Kidney (tissue), 14 donors: ENCODE data around the gene OXSR1. TPM values are rescaled to one million over a fixed set of nuclear protein-coding genes. Genes with fewer than 3 reads are reported as not detected.

Experiments
- DNase-seq, 5 donors: peaks; one replicate each; pipeline ENCODE4 v3.0.0-alpha.2; 2013 to 2020
- FAIRE-seq: peaks from 2 replicates; lab custom pipeline; 2012; peaks lifted over from hg19 to GRCh38; lab: Jason Lieb, UNC
- H3K27ac ChIP-seq, 2 donors: one replicate each; pipeline ENCODE4 v1.7.0; 2013; ENCODE audit warnings: low read depth in 2 of 2, low read length in 2 of 2, inconsistent platforms in 1 of 2
- H3K27me3 ChIP-seq: one replicate; pipeline ENCODE4 v1.7.1; 2013; ENCODE audit warnings: low read length, inconsistent platforms; ENCODE audit not compliant: control insufficient read depth, insufficient read depth
- H3K36me3 ChIP-seq, 3 donors: one replicate each; pipeline versions ENCODE4 v1.7.0 to v1.7.1; 2013; ENCODE audit warnings: low read length in 3 of 3, control low read depth in 1 of 3, inconsistent platforms in 1 of 3; ENCODE audit not compliant: insufficient read depth in 3 of 3, control insufficient read depth in 2 of 3
- H3K4me1 ChIP-seq, 3 donors: one replicate each; pipeline versions ENCODE4 v1.7.0 to v1.7.1; 2013; ENCODE audit warnings: low read length in 3 of 3, inconsistent platforms in 1 of 3, low read depth in 1 of 3; ENCODE audit not compliant: control insufficient read depth in 2 of 3, insufficient read depth in 2 of 3
- H3K4me3 ChIP-seq, 3 donors: one replicate each; pipeline versions ENCODE4 v1.7.0 to v1.8.1; 2013; ENCODE audit warnings: low read length in 3 of 3, control low read depth in 1 of 3, inconsistent platforms in 1 of 3
- H3K9ac ChIP-seq, 3 donors: one replicate each; pipeline versions ENCODE4 v1.7.0 to v1.7.1; 2013; ENCODE audit warnings: low read length in 3 of 3, control low read depth in 1 of 3, inconsistent platforms in 1 of 3
- H3K9me3 ChIP-seq, 3 donors: one replicate each; pipeline versions ENCODE4 v1.7.0 to v1.7.1; 2013; ENCODE audit warnings: low read length in 3 of 3, control low read depth in 1 of 3, inconsistent platforms in 1 of 3; ENCODE audit not compliant: control insufficient read depth in 2 of 3, insufficient read depth in 1 of 3
- intact Hi-C: fragments of 100-400 bp; cut with DNase I; formaldehyde crosslinking; loops from one replicate; pipeline ENCODE4 v1.11.1; 2022
- polyA plus RNA-seq: library from polyadenylated mRNA; stranded (reverse); fragments of 350-450 nt; fragmentation: Illumina TruSeq; extraction: RNeasy Lipid Tissue Mini Kit (QIAGEN cat#74804); gene quantifications from one replicate; pipeline ENCODE4 v1.2.3, GENCODE V29; 2014; ENCODE audit warnings: low read depth, low replicate concordance; ENCODE audit not compliant: insufficient read depth
- total RNA-seq: library from RNA; stranded (reverse); fragmentation: NEBNext Ultra II Directional; extraction: Animal tissue kit (Norgen Biotek cat#: 25700); gene quantifications from one replicate; pipeline ENCODE4 v1.2.1, GENCODE V29; 2021
- TF ChIP-seq, protein P1 (sequence below): IDR thresholded peaks from 3 replicates; pipeline ENCODE4 v1.5.1; 2012; ENCODE audit warnings: mild to moderate bottlenecking, moderate library complexity, borderline replicate concordance; ENCODE audit not compliant: insufficient read depth; ENCODE audit errors: extremely low read depth
- donor health status: control.
- donor health status: control.
- donor health status: control.
- donor health status: control.
- donor health status: control.
- donor health status: DM: yes; HTN: yes; CAD: no.
- donor health status: Normal renal cell carcinoma (clear cell type).

OXSR1 gene
- total and polyA plus RNA-seq, 2 donors from 2014 or later = 16.7 to 40.0 TPM

DNA sequence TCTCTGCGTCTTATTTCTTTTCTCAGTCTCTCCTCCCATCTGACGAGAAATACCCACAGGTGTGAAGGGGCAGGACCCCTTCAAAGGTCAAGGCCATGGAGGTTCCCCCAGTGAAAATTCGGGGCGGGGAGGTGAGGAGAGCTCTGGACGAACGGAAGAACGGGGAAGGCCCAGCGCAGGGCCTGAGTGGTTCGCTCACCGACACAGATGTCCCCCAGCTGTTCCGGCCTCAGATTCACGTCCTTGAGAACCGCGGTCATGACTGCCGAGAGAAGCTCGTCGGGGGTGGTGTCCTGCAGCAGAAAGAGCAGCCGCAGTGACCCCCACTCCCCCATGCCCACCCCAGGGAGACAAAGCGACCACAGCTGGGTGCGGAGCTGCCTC is 29.0 kb upstream of the OXSR1 start:
- Histone ChIP-seq H3K36me3 (peaks cover 3 to 37% (median 19%) of the 10 kb centered on the region in 3 donors), H3K27ac (peak overlapping the region; percentile 59 to 73), H3K27me3 (no peaks in the 10 kb centered on the region), H3K9ac (peak overlapping the region; percentile 54 to 80 (median 80)), H3K4me1 (peaks cover 0 to 42% (median 41%) of the 10 kb centered on the region in 3 donors), H3K9me3 (no peaks in the 10 kb centered on the region), H3K4me3 (peak overlapping the region; percentile 70 to 82 (median 72))
- FAIRE-seq = no peak
- intact Hi-C loops = no loop called here
- DNase-seq = peak in 2 of 5 donors; percentile 60 to 77
- TF ChIP-seq, protein P1, sequence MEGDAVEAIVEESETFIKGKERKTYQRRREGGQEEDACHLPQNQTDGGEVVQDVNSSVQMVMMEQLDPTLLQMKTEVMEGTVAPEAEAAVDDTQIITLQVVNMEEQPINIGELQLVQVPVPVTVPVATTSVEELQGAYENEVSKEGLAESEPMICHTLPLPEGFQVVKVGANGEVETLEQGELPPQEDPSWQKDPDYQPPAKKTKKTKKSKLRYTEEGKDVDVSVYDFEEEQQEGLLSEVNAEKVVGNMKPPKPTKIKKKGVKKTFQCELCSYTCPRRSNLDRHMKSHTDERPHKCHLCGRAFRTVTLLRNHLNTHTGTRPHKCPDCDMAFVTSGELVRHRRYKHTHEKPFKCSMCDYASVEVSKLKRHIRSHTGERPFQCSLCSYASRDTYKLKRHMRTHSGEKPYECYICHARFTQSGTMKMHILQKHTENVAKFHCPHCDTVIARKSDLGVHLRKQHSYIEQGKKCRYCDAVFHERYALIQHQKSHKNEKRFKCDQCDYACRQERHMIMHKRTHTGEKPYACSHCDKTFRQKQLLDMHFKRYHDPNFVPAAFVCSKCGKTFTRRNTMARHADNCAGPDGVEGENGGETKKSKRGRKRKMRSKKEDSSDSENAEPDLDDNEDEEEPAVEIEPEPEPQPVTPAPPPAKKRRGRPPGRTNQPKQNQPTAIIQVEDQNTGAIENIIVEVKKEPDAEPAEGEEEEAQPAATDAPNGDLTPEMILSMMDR = no peak

DNA sequence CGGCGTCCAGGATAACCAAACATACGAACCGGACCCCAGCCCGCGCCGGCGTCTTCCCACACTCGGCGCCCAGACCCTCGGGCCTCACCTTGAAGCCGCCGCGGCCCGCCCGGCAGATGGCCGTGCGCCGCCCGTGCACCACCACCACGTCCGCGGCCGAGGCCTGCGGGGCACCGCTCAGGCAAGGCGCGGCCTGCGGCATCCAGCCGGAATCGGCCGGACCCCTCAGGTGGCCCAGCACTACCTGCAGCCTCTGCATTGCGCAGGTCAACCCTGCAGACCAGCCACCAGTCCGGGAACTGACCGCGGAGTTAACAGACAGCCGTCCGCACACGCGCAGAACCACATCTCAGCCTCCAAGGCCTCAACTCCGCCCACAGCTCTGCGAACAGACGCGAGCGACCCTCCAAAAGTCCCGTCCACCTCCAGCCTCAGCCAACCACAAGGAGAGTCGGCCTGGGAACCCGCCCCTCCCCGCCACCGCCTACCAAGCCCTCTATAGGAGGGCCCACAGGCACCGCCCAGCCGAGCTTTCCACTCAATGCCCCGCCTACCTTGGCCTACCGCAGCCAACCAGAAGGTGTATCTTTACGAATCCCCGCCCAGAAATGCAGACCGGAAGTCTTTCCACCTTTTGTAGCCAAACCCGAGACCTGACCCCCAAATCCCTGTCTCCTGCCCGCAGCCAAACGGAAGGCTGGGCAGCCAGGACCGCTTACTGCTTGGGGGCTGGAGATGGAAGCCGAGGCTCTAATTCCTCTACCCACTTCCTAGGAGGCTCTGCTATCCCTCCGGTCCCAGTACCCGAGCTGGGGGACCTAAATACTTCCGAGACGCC is 28.3 kb upstream of the OXSR1 start, which contains the start of gene ACAA1:
ACAA1 (minus strand) TSS at position 351 of the 838 bp plus-strand sequence; CDS start at position 259, 92 bp downstream.
- peak within 1 kb of the TSS; percentile 85 to 97 for H3K27ac ChIP-seq
- H3K9ac ChIP-seq = peak within 1 kb of the TSS; percentile 54 to 80 (median 80)
- H3K27me3 ChIP-seq = no peaks in the 10 kb centered on the region
- peaks cover 0 to 40% (median 40%) of the 10 kb centered on the region in 3 donors for H3K4me1 ChIP-seq
- TF ChIP-seq, protein P1 = no peak
- DNase-seq (peak; percentile 99 to 100 (median 100)), FAIRE-seq (peak; percentile 98)
- intact Hi-C loops = no loop called here
- peaks cover 3 to 33% (median 20%) of the 10 kb centered on the region in 3 donors for H3K36me3 ChIP-seq
- peak within 1 kb of the TSS; percentile 74 to 85 (median 82) for H3K4me3 ChIP-seq
- no peaks in the 10 kb centered on the region for H3K9me3 ChIP-seq

DNA sequence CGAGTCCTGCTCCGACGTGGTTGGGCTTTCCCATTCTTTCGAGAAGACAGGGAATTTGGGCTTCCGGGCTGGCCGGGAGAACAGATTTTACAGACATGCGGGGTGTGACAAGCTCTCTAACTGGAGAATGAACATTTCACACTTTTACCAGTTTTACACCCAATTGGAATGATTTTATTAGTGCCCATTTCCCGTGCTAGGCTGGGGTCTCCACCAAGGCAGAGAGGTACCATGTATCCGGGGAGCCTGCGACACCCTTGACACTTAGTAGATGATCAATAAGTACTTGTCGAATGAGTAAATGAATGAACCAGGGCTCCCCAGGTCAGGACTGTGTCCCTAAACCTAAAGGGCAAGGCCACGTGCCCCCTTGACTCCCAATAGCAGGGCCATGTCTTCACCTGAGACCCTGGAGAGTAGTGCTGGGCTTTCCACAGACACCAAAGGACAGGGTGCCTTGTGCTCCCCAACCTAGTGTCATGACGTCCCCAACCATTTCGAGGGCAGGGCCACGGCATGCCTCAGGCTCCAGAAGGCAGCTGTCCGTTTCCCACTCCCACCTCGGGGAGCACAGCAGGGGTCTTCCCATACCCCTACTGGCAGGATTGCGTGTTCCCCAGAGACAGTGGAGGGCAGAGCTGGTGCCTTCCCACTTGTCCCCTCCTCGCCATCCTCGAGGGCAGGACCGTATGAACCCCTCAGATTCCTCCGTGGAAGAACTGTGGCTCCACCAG is 27.6 kb upstream of the OXSR1 start:
- TF ChIP-seq, protein P1 = no peak
- H3K4me1 ChIP-seq = peaks cover 0 to 35% (median 32%) of the 10 kb centered on the region in 3 donors

More for the DNA sequence above, 27.6 kb upstream of the OXSR1 start:
- FAIRE-seq = no peak
- Histone ChIP-seq H3K36me3 (peaks cover 3 to 25% (median 13%) of the 10 kb centered on the region in 3 donors), H3K4me3 (peak overlapping the region; percentile 74 to 85 (median 82)), H3K9me3 (no peaks in the 10 kb centered on the region), H3K9ac (peak overlapping the region; percentile 51 to 76 (median 72)), H3K27ac (peak overlapping the region; percentile 85 to 97), H3K27me3 (no peaks in the 10 kb centered on the region)
- intact Hi-C loops = no loop called here
- peak in 3 of 5 donors; percentile 22 to 74 (median 39) for DNase-seq
